WTC11 (cell line): ENCODE data around the gene LMAN2L. TPM values are rescaled to one million over a fixed set of nuclear protein-coding genes. Genes with fewer than 3 reads are reported as not detected.
A peak's percentile ranks its signal among the peaks of the same experiment; 100 is the strongest.

Source experiments
- ATAC-seq: fragments of 200-7000 bp; cut with Tn5 transposase; 2 replicates; pipeline ENCODE4 v1.10.0; 2021; ENCODE audit warnings: mild to moderate bottlenecking, moderate library complexity
- CTCF ChIA-PET: fragments of 300-600 bp; sonication (Branson Sonifier 250); formaldehyde crosslinking; loops from one replicate; lab custom pipeline; 2021; ENCODE audit warnings: antibody characterized with exemption; lab: Charles Lee
- POLR2A ChIA-PET: fragments of 350-600 bp; sonication (Branson Sonifier 250); formaldehyde crosslinking; loops from one replicate; lab custom pipeline; 2021; ENCODE audit warnings: antibody characterized with exemption; lab: Charles Lee
- DNase-seq: peaks from one replicate; pipeline ENCODE4 v3.0.0; 2021; ENCODE audit warnings: low spot score
- H3K27ac Mint-ChIP-seq: 2 replicates; pipeline ENCODE4 v1.8.0; 2021; ENCODE audit warnings: mixed read lengths
- H3K27me3 Mint-ChIP-seq: 2 replicates; pipeline ENCODE4 v1.8.0; 2021; ENCODE audit warnings: low read depth, mild to moderate bottlenecking, moderate library complexity, mixed read lengths
- H3K36me3 Mint-ChIP-seq: 2 replicates; pipeline ENCODE4 v1.8.0; 2021; ENCODE audit warnings: mixed read lengths
- H3K4me1 Mint-ChIP-seq: 2 replicates; pipeline ENCODE4 v1.8.0; 2022; ENCODE audit warnings: mixed read lengths
- H3K4me3 Mint-ChIP-seq: 2 replicates; pipeline ENCODE4 v1.8.0; 2021; ENCODE audit warnings: mild to moderate bottlenecking, moderate library complexity, mixed read lengths
- H3K9me3 Mint-ChIP-seq: 2 replicates; pipeline ENCODE4 v1.8.0; 2021; ENCODE audit warnings: mixed read lengths
- CREB1 ChIP-seq: sonication (generic); formaldehyde crosslinking; IDR thresholded peaks from 2 replicates; pipeline ENCODE4 v1.8.0; 2023; ENCODE audit warnings: mild to moderate bottlenecking, missing genetic modification reagents
- EMX1 ChIP-seq: fragments of 250-450 bp; sonication (Bioruptor Pico); IDR thresholded peaks from 2 replicates; pipeline ENCODE4 v1.8.0; 2021; ENCODE audit warnings: mild to moderate bottlenecking
- FOXP1 ChIP-seq: sonication (generic); formaldehyde crosslinking; IDR thresholded peaks from 2 replicates; pipeline ENCODE4 v1.8.0; 2022; ENCODE audit warnings: missing genetic modification reagents, mild to moderate bottlenecking, moderate library complexity, borderline replicate concordance
- GRHL2 ChIP-seq: fragments of 250-450 bp; sonication (Bioruptor Pico); IDR thresholded peaks from 2 replicates; pipeline ENCODE4 v1.8.0; 2022; ENCODE audit warnings: mild to moderate bottlenecking, moderate library complexity; ENCODE audit not compliant: insufficient replicate concordance, severe bottlenecking
- HMGXB4 ChIP-seq: sonication (generic); formaldehyde crosslinking; IDR thresholded peaks from 2 replicates; pipeline ENCODE4 v1.8.1; 2023; ENCODE audit warnings: mild to moderate bottlenecking, moderate library complexity, missing genetic modification reagents
- JAZF1 ChIP-seq: fragments of 250-450 bp; sonication (Bioruptor Pico); IDR thresholded peaks from 2 replicates; pipeline ENCODE4 v1.9.0; 2021; ENCODE audit warnings: moderate library complexity, mild to moderate bottlenecking, inconsistent platforms
- KAT7 ChIP-seq: sonication (generic); formaldehyde crosslinking; IDR thresholded peaks from 2 replicates; pipeline ENCODE4 v1.8.1; 2023; ENCODE audit warnings: missing genetic modification reagents, mild to moderate bottlenecking, borderline replicate concordance
- NR2C2 ChIP-seq: sonication (generic); formaldehyde crosslinking; IDR thresholded peaks from 2 replicates; pipeline ENCODE4 v1.8.0; 2022; ENCODE audit warnings: mild to moderate bottlenecking, missing genetic modification reagents
- PRDM15 ChIP-seq: sonication (generic); formaldehyde crosslinking; IDR thresholded peaks from 2 replicates; pipeline ENCODE4 v1.8.0; 2022; ENCODE audit warnings: missing genetic modification reagents
- RELA ChIP-seq: sonication (generic); formaldehyde crosslinking; IDR thresholded peaks from 2 replicates; pipeline ENCODE4 v1.8.1; 2022; ENCODE audit warnings: missing genetic modification reagents, mild to moderate bottlenecking, borderline replicate concordance
- STAT6 ChIP-seq: sonication (generic); formaldehyde crosslinking; conservative IDR thresholded peaks from 2 replicates; pipeline ENCODE4 v1.8.1; 2023; ENCODE audit warnings: mild to moderate bottlenecking, low read depth, missing genetic modification reagents, moderate library complexity
- TP53 ChIP-seq: sonication (generic); formaldehyde crosslinking; IDR thresholded peaks from 2 replicates; pipeline ENCODE4 v1.8.1; 2023; ENCODE audit warnings: mild to moderate bottlenecking, missing genetic modification reagents
- ZBTB21 ChIP-seq: sonication (generic); formaldehyde crosslinking; IDR thresholded peaks from 2 replicates; pipeline ENCODE4 v1.8.1; 2023; ENCODE audit warnings: mild to moderate bottlenecking, missing genetic modification reagents, borderline replicate concordance
- total RNA-seq: library from RNA; stranded (reverse); gene quantifications from 3 replicates; pipeline ENCODE4 v1.2.3, GENCODE V29; 2021
- TF ChIP-seq, protein P1 (sequence below): fragments of 250-450 bp; sonication (Bioruptor Pico); IDR thresholded peaks from 2 replicates; pipeline ENCODE4 v1.9.0; 2021; ENCODE audit warnings: mild to moderate bottlenecking
- TF ChIP-seq, protein P2 (sequence below): sonication (generic); formaldehyde crosslinking; IDR thresholded peaks from 2 replicates; pipeline ENCODE4 v1.8.0; 2023; ENCODE audit warnings: mild to moderate bottlenecking, missing genetic modification reagents
- TF ChIP-seq, protein P3 (sequence below): sonication (generic); formaldehyde crosslinking; conservative IDR thresholded peaks from 2 replicates; pipeline ENCODE4 v1.8.1; 2022; ENCODE audit warnings: mild to moderate bottlenecking, missing genetic modification reagents

Gene LMAN2L
- total RNA-seq, 1 experiment from 2014 or later, result 13.5 TPM

GRCh38 chr2:96679848-96680247, 60.0 kb downstream of the LMAN2L start:
- peaks cover 11% of the 10 kb centered on the region for H3K4me1 Mint-ChIP-seq
- ChIA-PET POLR2A (no interaction called here), CTCF (no interaction called here)
- no peaks in the 10 kb centered on the region for H3K9me3 Mint-ChIP-seq
- no peak for DNase-seq
- H3K27me3 Mint-ChIP-seq, result no peaks in the 10 kb centered on the region
- H3K4me3 Mint-ChIP-seq, result no peak overlapping the region
- no peaks in the 10 kb centered on the region for H3K36me3 Mint-ChIP-seq
- no peak for TF ChIP-seq KAT7 (CRISPR knock-in tag)
- TF ChIP-seq, protein P1, sequence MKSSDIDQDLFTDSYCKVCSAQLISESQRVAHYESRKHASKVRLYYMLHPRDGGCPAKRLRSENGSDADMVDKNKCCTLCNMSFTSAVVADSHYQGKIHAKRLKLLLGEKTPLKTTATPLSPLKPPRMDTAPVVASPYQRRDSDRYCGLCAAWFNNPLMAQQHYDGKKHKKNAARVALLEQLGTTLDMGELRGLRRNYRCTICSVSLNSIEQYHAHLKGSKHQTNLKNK (CRISPR knock-in tag), result no peak
- TF ChIP-seq GRHL2 (CRISPR knock-in tag), result no peak
- TF ChIP-seq STAT6 (CRISPR knock-in tag), result no peak
- no peak for TF ChIP-seq FOXP1 (CRISPR knock-in tag)
- TF ChIP-seq EMX1 (CRISPR knock-in tag), result no peak
- TF ChIP-seq JAZF1 (CRISPR knock-in tag), result no peak
- TF ChIP-seq, protein P2, sequence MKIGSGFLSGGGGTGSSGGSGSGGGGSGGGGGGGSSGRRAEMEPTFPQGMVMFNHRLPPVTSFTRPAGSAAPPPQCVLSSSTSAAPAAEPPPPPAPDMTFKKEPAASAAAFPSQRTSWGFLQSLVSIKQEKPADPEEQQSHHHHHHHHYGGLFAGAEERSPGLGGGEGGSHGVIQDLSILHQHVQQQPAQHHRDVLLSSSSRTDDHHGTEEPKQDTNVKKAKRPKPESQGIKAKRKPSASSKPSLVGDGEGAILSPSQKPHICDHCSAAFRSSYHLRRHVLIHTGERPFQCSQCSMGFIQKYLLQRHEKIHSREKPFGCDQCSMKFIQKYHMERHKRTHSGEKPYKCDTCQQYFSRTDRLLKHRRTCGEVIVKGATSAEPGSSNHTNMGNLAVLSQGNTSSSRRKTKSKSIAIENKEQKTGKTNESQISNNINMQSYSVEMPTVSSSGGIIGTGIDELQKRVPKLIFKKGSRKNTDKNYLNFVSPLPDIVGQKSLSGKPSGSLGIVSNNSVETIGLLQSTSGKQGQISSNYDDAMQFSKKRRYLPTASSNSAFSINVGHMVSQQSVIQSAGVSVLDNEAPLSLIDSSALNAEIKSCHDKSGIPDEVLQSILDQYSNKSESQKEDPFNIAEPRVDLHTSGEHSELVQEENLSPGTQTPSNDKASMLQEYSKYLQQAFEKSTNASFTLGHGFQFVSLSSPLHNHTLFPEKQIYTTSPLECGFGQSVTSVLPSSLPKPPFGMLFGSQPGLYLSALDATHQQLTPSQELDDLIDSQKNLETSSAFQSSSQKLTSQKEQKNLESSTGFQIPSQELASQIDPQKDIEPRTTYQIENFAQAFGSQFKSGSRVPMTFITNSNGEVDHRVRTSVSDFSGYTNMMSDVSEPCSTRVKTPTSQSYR (CRISPR knock-in tag), result no peak
- no peak for TF ChIP-seq HMGXB4 (CRISPR knock-in tag)
- no peak for TF ChIP-seq NR2C2 (CRISPR knock-in tag)
- ATAC-seq, result no peak
- H3K27ac Mint-ChIP-seq, result peak overlapping the region; percentile 7; the same call in 1 of the 2 replicates

- H3K4me1 Mint-ChIP-seq, result peaks cover 3% of the 10 kb centered on the region; the same call in 1 of the 2 replicates
- H3K36me3 Mint-ChIP-seq, result no peaks in the 10 kb centered on the region
- no peak for DNase-seq
- ChIA-PET POLR2A (no interaction called here), CTCF (no interaction called here)
- peaks cover 4% of the 10 kb centered on the region for H3K9me3 Mint-ChIP-seq
- no peak overlapping the region for H3K27ac Mint-ChIP-seq
- peak; percentile 28; the same call in 1 of the 2 replicates for ATAC-seq
- H3K27me3 Mint-ChIP-seq, result no peaks in the 10 kb centered on the region
- no peak overlapping the region for H3K4me3 Mint-ChIP-seq
- no peak for TF ChIP-seq TP53
- TF ChIP-seq EMX1 (CRISPR knock-in tag), result no peak
- TF ChIP-seq ZBTB21, result no peak
- TF ChIP-seq CREB1 (CRISPR knock-in tag), result no peak
- TF ChIP-seq RELA, result no peak
- TF ChIP-seq PRDM15 (CRISPR knock-in tag), result no peak
- TF ChIP-seq, protein P2 (CRISPR knock-in tag), result no peak
- TF ChIP-seq, protein P3, sequence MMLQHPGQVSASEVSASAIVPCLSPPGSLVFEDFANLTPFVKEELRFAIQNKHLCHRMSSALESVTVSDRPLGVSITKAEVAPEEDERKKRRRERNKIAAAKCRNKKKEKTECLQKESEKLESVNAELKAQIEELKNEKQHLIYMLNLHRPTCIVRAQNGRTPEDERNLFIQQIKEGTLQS (CRISPR knock-in tag), result no peak
- TF ChIP-seq, all 79 proteins: peak for 0
Observed at GRCh38 chr2:96669539-96670215, 70.2 kb downstream of the LMAN2L start.
